Nephron (organoid): ENCODE results near the gene STK32B.
"Not testable (repeated sequence)": the region's sequence is repeated elsewhere in the genome, so short reads cannot be mapped to it uniquely, and the experiment has no call there.

ENCODE experiments used
- H3K27ac Mint-ChIP-seq, 3 experiments: 2 replicates each; pipeline ENCODE4 v1.8.0; 2020; ENCODE audit warnings: mixed read lengths in 3 of 3, mild to moderate bottlenecking in 2 of 3, moderate library complexity in 1 of 3
- H3K27me3 Mint-ChIP-seq: 2 replicates; pipeline ENCODE4 v1.8.0; 2021; ENCODE audit warnings: low read depth, mild to moderate bottlenecking, moderate library complexity, mixed read lengths
- H3K36me3 Mint-ChIP-seq: 2 replicates; pipeline ENCODE4 v1.8.0; 2020; ENCODE audit warnings: low read depth, mixed read lengths
- H3K4me1 Mint-ChIP-seq: 2 replicates; pipeline ENCODE4 v1.8.0; 2020; ENCODE audit warnings: mixed read lengths
- H3K4me3 Mint-ChIP-seq, 3 experiments: 2 replicates each; pipeline ENCODE4 v1.8.0; 2020; ENCODE audit warnings: mild to moderate bottlenecking in 3 of 3, mixed read lengths in 3 of 3, moderate library complexity in 2 of 3
- H3K9me3 Mint-ChIP-seq: 2 replicates; pipeline ENCODE4 v1.8.0; 2020; ENCODE audit warnings: mixed read lengths
- CTCF ChIP-seq, 3 experiments: fragments of 200-600 bp; sonication (generic); IDR thresholded peaks; one replicate each; pipeline ENCODE4 v1.5.0; 2021; ENCODE audit warnings: antibody characterized with exemption in 3 of 3; ENCODE audit not compliant: unreplicated experiment in 3 of 3

The STK32B gene

GRCh38 chr4:5051278-5052203 lies at the start of gene STK32B:
Gene STK32B, plus strand, starts transcription at chr4:5051480.
- peak within 1 kb of the TSS; percentile 87 to 97 (median 95) for H3K4me3 Mint-ChIP-seq
- H3K27ac Mint-ChIP-seq = peak within 1 kb of the TSS in 2 of 3 experiments; percentile 54 to 65
- TF ChIP-seq CTCF (IDR thresholded peaks at IDR 0.05; ENCODE audit: unreplicated experiment in 3 of 3) = no peak
- no peaks in the 10 kb centered on the region for H3K9me3 Mint-ChIP-seq
- H3K4me1 Mint-ChIP-seq = peaks cover 8% of the 10 kb centered on the region
- H3K36me3 Mint-ChIP-seq = no peaks in the 10 kb centered on the region
- H3K27me3 Mint-ChIP-seq = peaks cover 55% of the 10 kb centered on the region

GRCh38 chr4:5001641-5002040 lies 49.6 kb upstream of the STK32B start:
- H3K36me3 Mint-ChIP-seq, H3K4me1 Mint-ChIP-seq, H3K9me3 Mint-ChIP-seq, H3K4me3 Mint-ChIP-seq, H3K27ac Mint-ChIP-seq: not testable (repeated sequence)
- H3K27me3 Mint-ChIP-seq = peaks cover 45% of the 10 kb centered on the region

- Mint-ChIP-seq H3K27ac (no peak overlapping the region), H3K9me3 (no peaks in the 10 kb centered on the region), H3K4me3 (no peak overlapping the region), H3K36me3 (no peaks in the 10 kb centered on the region), H3K4me1 (no peaks in the 10 kb centered on the region), H3K27me3 (peaks cover 46% of the 10 kb centered on the region)
- no peak for TF ChIP-seq CTCF (IDR thresholded peaks at IDR 0.05; ENCODE audit: unreplicated experiment in 3 of 3)
These were observed 47.9 kb upstream of the STK32B start for GRCh38 chr4:5003372-5003857.

GRCh38 chr4:5003918-5004317 lies 47.4 kb upstream of the STK32B start:
- H3K4me1 Mint-ChIP-seq = no peaks in the 10 kb centered on the region
- H3K27me3 Mint-ChIP-seq = peaks cover 46% of the 10 kb centered on the region
- no peaks in the 10 kb centered on the region for H3K9me3 Mint-ChIP-seq
- no peak overlapping the region for H3K27ac Mint-ChIP-seq
- H3K36me3 Mint-ChIP-seq = no peaks in the 10 kb centered on the region
- no peak for TF ChIP-seq CTCF (IDR thresholded peaks at IDR 0.05; ENCODE audit: unreplicated experiment in 3 of 3)
- H3K4me3 Mint-ChIP-seq = no peak overlapping the region

GRCh38 chr4:5004496-5004895 lies 46.8 kb upstream of the STK32B start:
- H3K27me3 Mint-ChIP-seq = peaks cover 51% of the 10 kb centered on the region
- no peaks in the 10 kb centered on the region for H3K36me3 Mint-ChIP-seq
- TF ChIP-seq CTCF (IDR thresholded peaks at IDR 0.05; ENCODE audit: unreplicated experiment in 3 of 3) = no peak
- no peaks in the 10 kb centered on the region for H3K4me1 Mint-ChIP-seq
- H3K4me3 Mint-ChIP-seq = no peak overlapping the region
- no peak overlapping the region for H3K27ac Mint-ChIP-seq
- H3K9me3 Mint-ChIP-seq = no peaks in the 10 kb centered on the region

GRCh38 chr4:5006932-5007331 lies 44.3 kb upstream of the STK32B start:
- not testable (repeated sequence) for H3K36me3 Mint-ChIP-seq, H3K9me3 Mint-ChIP-seq, H3K27ac Mint-ChIP-seq, H3K4me3 Mint-ChIP-seq, H3K4me1 Mint-ChIP-seq
- peaks cover 43% of the 10 kb centered on the region for H3K27me3 Mint-ChIP-seq

- peaks cover 35% of the 10 kb centered on the region for H3K27me3 Mint-ChIP-seq
- no peaks in the 10 kb centered on the region for H3K4me1 Mint-ChIP-seq
- TF ChIP-seq CTCF (IDR thresholded peaks at IDR 0.05; ENCODE audit: unreplicated experiment in 3 of 3) = no peak
- no peaks in the 10 kb centered on the region for H3K36me3 Mint-ChIP-seq
- H3K27ac Mint-ChIP-seq = no peak overlapping the region
- H3K9me3 Mint-ChIP-seq = no peaks in the 10 kb centered on the region
- no peak overlapping the region for H3K4me3 Mint-ChIP-seq
These were observed 41.5 kb upstream of the STK32B start for GRCh38 chr4:5009796-5010195.
